CD14-positive monocyte (primary cell): Measurements from ENCODE around the gene CHRDL2. TPM values are rescaled to one million over a fixed set of nuclear protein-coding genes. Genes with fewer than 3 reads are reported as not detected.
A peak's percentile ranks its signal among the peaks of the same experiment; 100 is the strongest.

Source experiments
- DNase-seq, 3 donors: peaks; one replicate each; pipeline ENCODE4 v3.0.0-alpha.2; 2011 to 2022
- H2AFZ ChIP-seq: 2 replicates; pipeline ENCODE4 v1.6.0; 2012; ENCODE audit warnings: mild to moderate bottlenecking, low read depth, low read length, inconsistent platforms; ENCODE audit not compliant: insufficient read depth, poor library complexity, severe bottlenecking
- H3K27ac ChIP-seq, 2 donors: 1 replicate in 1 of 2; 2 replicates in 1 of 2; pipeline ENCODE4 v1.5.1; 2012 to 2013; ENCODE audit warnings: low read length in 2 of 2, control low read depth in 1 of 2, inconsistent platforms in 1 of 2, low read depth in 1 of 2, mild to moderate bottlenecking in 1 of 2
- H3K27me3 ChIP-seq, 2 donors: one replicate each; pipeline versions ENCODE4 v1.6.0 to v1.6.1; 2011 to 2013; ENCODE audit warnings: low read length in 2 of 2; ENCODE audit not compliant: control insufficient read depth in 2 of 2, insufficient read depth in 2 of 2
- H3K36me3 ChIP-seq, 2 donors: replicated peaks in 1 of 2; 1 replicate in 1 of 2; 2 replicates in 1 of 2; pipeline versions ENCODE4 v1.5.1 to v1.6.1; 2012 to 2013; ENCODE audit warnings: low read length in 2 of 2, control low read depth in 1 of 2, inconsistent platforms in 1 of 2, mild to moderate bottlenecking in 1 of 2; ENCODE audit not compliant: insufficient read depth in 2 of 2, control insufficient read depth in 1 of 2
- H3K4me1 ChIP-seq, 2 donors: 1 replicate in 1 of 2; 2 replicates in 1 of 2; pipeline versions ENCODE4 v1.5.1 to v1.6.1; 2012 to 2013; ENCODE audit warnings: low read length in 2 of 2, control low read depth in 1 of 2, inconsistent platforms in 1 of 2, mild to moderate bottlenecking in 1 of 2, moderate library complexity in 1 of 2; ENCODE audit not compliant: insufficient read depth in 2 of 2, control insufficient read depth in 1 of 2
- H3K4me2 ChIP-seq: replicated peaks from 2 replicates; pipeline ENCODE3; 2012; ENCODE audit warnings: low read length, moderate library complexity, mild to moderate bottlenecking; ENCODE audit not compliant: poor library complexity, severe bottlenecking; ENCODE audit errors: extremely low read depth
- H3K4me3 ChIP-seq, 3 experiments: fragments of 200-600 bp in 1 of 3; sonication (generic) in 1 of 3; replicated peaks in 1 of 3; 1 replicate in 2 of 3; 2 replicates in 1 of 3; pipeline ENCODE4 v1.5.1; 2011 to 2013; ENCODE audit warnings: low read length in 3 of 3, mild to moderate bottlenecking in 3 of 3, control low read depth in 2 of 3, low read depth in 2 of 3, inconsistent platforms in 1 of 3, moderate library complexity in 1 of 3
- H3K79me2 ChIP-seq: 2 replicates; pipeline ENCODE4 v1.6.0; 2012; ENCODE audit warnings: mild to moderate bottlenecking, control low read depth, inconsistent platforms, low read length, moderate library complexity; ENCODE audit not compliant: insufficient read depth
- H3K9ac ChIP-seq: 2 replicates; pipeline ENCODE4 v1.6.0; 2017; ENCODE audit warnings: low read length, mild to moderate bottlenecking; ENCODE audit not compliant: insufficient read depth, poor library complexity, severe bottlenecking
- H3K9me3 ChIP-seq, 2 donors: replicated peaks in 1 of 2; 1 replicate in 1 of 2; 2 replicates in 1 of 2; pipeline versions ENCODE4 v1.5.1 to v1.6.1; 2012 to 2013; ENCODE audit warnings: low read length in 2 of 2, control low read depth in 1 of 2; ENCODE audit not compliant: control insufficient read depth in 1 of 2, insufficient read depth in 1 of 2
- H4K20me1 ChIP-seq: 2 replicates; pipeline ENCODE4 v1.6.0; 2012; ENCODE audit warnings: mild to moderate bottlenecking, low read length, control low read depth, moderate library complexity; ENCODE audit not compliant: insufficient read depth
- H3K27ac Mint-ChIP-seq, 7 donors: one replicate each; pipeline ENCODE4 v1.8.0; 2020; ENCODE audit warnings: mild to moderate bottlenecking in 7 of 7, mixed read lengths in 7 of 7, moderate library complexity in 6 of 7, inconsistent platforms in 2 of 7
- H3K27me3 Mint-ChIP-seq, 3 donors: one replicate each; pipeline ENCODE4 v1.8.0; 2021 to 2022; ENCODE audit warnings: low read depth in 3 of 3, mild to moderate bottlenecking in 3 of 3, mixed read lengths in 3 of 3, moderate library complexity in 3 of 3, inconsistent platforms in 1 of 3
- H3K36me3 Mint-ChIP-seq, 2 donors: one replicate each; pipeline ENCODE4 v1.8.0; 2020; ENCODE audit warnings: mixed read lengths in 2 of 2, inconsistent platforms in 1 of 2, mild to moderate bottlenecking in 1 of 2
- H3K4me1 Mint-ChIP-seq: one replicate; pipeline ENCODE4 v1.8.0; 2020; ENCODE audit warnings: mild to moderate bottlenecking, mixed read lengths
- H3K4me3 Mint-ChIP-seq, 2 donors: one replicate each; pipeline ENCODE4 v1.8.0; 2020; ENCODE audit warnings: mild to moderate bottlenecking in 2 of 2, mixed read lengths in 2 of 2, moderate library complexity in 1 of 2
- H3K9me3 Mint-ChIP-seq, 7 donors: one replicate each; pipeline ENCODE4 v1.8.0; 2020 to 2022; ENCODE audit warnings: mixed read lengths in 7 of 7, mild to moderate bottlenecking in 6 of 7, moderate library complexity in 6 of 7, inconsistent platforms in 2 of 7
- CTCF ChIP-seq: fragments of 200-600 bp; IDR thresholded peaks from one replicate; pipeline ENCODE4 v1.8.0; 2022; ENCODE audit warnings: antibody characterized with exemption, mild to moderate bottlenecking
- WGBS: methylation state at CpG from one replicate; pipeline ENCODE4 v1.1.5; 2013; ENCODE audit warnings: missing lambda C conversion rate; ENCODE audit not compliant: insufficient coverage; 5-methylcytosine and 5-hydroxymethylcytosine counted together
- intact Hi-C, 2 donors: fragments of 100-400 bp; cut with micrococcal nuclease; formaldehyde crosslinking; loops; one replicate each; pipeline versions ENCODE4 v1.15.0 to v1.15.1; 2023
- polyA plus RNA-seq, 3 donors: library from polyadenylated mRNA; depleted of rRNA in 1 of 3; unstranded in 2 of 3; stranded (reverse) in 1 of 3; fragments of 300-500 nt in 2 of 3; fragments of >200 nt in 1 of 3; fragmentation: Illumina TruSeq in 2 of 3; gene quantifications; 1 replicate in 2 of 3; 2 replicates in 1 of 3; pipeline ENCODE4 v1.2.3, GENCODE V29; 2012 to 2021

Gene CHRDL2
- polyA plus RNA-seq, 3 donors = not detected

GRCh38 chr11:74694136-74694930 is 36.9 kb downstream of the CHRDL2 start:
- H4K20me1 ChIP-seq = no peaks in the 10 kb centered on the region
- no peaks in the 10 kb centered on the region for H3K79me2 ChIP-seq
- Mint-ChIP-seq H3K4me3 (no peak overlapping the region), H3K4me1 (peaks cover 8% of the 10 kb centered on the region), H3K27me3 (peaks cover 16 to 17% (median 16%) of the 10 kb centered on the region in 3 donors), H3K9me3 (no peaks in the 10 kb centered on the region), H3K36me3 (no peaks in the 10 kb centered on the region), H3K27ac (peak overlapping the region in 1 of 7 donors; percentile 57)
- H3K27me3 ChIP-seq = peaks cover 0 to 8% of the 10 kb centered on the region in 2 donors
- no peak overlapping the region for H3K9ac ChIP-seq
- no peak overlapping the region for H3K4me2 ChIP-seq
- no peak for DNase-seq
- H3K4me3 ChIP-seq = no peak overlapping the region
- 94% methylated on average over 7 of the region's 10 CpGs for WGBS
- H3K27ac ChIP-seq = no peak overlapping the region
- H2AFZ ChIP-seq = no peak overlapping the region
- no peaks in the 10 kb centered on the region for H3K4me1 ChIP-seq
- intact Hi-C loops = no loop called here
- TF ChIP-seq CTCF = no peak
- no peaks in the 10 kb centered on the region for H3K36me3 ChIP-seq
- H3K9me3 ChIP-seq = no peaks in the 10 kb centered on the region

GRCh38 chr11:74693531-74693930 is 37.7 kb downstream of the CHRDL2 start:
- H3K9ac ChIP-seq = no peak overlapping the region
- no peak overlapping the region for H3K4me3 ChIP-seq
- TF ChIP-seq CTCF = no peak
- 88% methylated on average over 4 of the region's 5 CpGs for WGBS
- no peaks in the 10 kb centered on the region for H3K79me2 ChIP-seq
- no peaks in the 10 kb centered on the region for H4K20me1 ChIP-seq
- H3K27ac ChIP-seq = no peak overlapping the region
- no peaks in the 10 kb centered on the region for H3K36me3 ChIP-seq
- peaks cover 0 to 8% of the 10 kb centered on the region in 2 donors for H3K27me3 ChIP-seq
- H3K4me3 Mint-ChIP-seq = no peak overlapping the region
- H3K4me2 ChIP-seq = no peak overlapping the region
- no peaks in the 10 kb centered on the region for H3K9me3 ChIP-seq
- no peak overlapping the region for H3K27ac Mint-ChIP-seq
- no peaks in the 10 kb centered on the region for H3K4me1 ChIP-seq
- H3K9me3 Mint-ChIP-seq = no peaks in the 10 kb centered on the region
- intact Hi-C loops = no loop called here
- no peak overlapping the region for H2AFZ ChIP-seq
- H3K27me3 Mint-ChIP-seq = peaks cover 16 to 17% (median 16%) of the 10 kb centered on the region in 3 donors
- DNase-seq = no peak
- H3K4me1 Mint-ChIP-seq = peaks cover 8% of the 10 kb centered on the region
- no peaks in the 10 kb centered on the region for H3K36me3 Mint-ChIP-seq
